ENCODE data around the gene GPATCH4.

DNA sequence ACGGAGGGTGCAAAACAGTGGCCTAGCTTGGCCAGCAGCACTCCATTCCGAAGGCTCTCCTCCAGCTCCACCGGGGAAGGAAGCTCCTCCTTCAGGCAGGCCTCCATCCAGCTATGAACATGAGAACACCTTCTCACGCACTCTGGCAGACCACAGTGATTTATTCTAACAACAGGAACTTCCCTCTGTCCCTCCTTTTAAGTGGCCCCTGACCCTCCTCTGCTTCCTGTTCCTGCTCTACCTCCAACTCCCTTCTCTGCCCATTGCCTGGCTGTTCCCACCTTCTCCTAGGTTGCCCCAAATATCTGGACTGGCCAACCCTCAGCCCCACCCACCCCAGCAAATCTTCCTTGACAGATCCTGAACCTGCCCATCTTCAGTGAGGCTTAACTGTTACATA, 34.8 kb downstream of the GPATCH4 start:
- TF ChIP-seq, protein P1, sequence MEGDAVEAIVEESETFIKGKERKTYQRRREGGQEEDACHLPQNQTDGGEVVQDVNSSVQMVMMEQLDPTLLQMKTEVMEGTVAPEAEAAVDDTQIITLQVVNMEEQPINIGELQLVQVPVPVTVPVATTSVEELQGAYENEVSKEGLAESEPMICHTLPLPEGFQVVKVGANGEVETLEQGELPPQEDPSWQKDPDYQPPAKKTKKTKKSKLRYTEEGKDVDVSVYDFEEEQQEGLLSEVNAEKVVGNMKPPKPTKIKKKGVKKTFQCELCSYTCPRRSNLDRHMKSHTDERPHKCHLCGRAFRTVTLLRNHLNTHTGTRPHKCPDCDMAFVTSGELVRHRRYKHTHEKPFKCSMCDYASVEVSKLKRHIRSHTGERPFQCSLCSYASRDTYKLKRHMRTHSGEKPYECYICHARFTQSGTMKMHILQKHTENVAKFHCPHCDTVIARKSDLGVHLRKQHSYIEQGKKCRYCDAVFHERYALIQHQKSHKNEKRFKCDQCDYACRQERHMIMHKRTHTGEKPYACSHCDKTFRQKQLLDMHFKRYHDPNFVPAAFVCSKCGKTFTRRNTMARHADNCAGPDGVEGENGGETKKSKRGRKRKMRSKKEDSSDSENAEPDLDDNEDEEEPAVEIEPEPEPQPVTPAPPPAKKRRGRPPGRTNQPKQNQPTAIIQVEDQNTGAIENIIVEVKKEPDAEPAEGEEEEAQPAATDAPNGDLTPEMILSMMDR (conservative IDR thresholded peaks at IDR 0.05; ENCODE audit: low read length), result no peak
- TF ChIP-seq EZH2phosphoT487 (IDR thresholded peaks at IDR 0.05; ENCODE audit: borderline replicate concordance, low read depth, low read length), result no peak
